ENCODE data around the gene IL4R. TPM values are rescaled to one million over a fixed set of nuclear protein-coding genes. Genes with fewer than 3 reads are reported as not detected.

IL4R gene
- total RNA-seq, 1 experiment from 2014 or later, result 28.6 TPM

DNA sequence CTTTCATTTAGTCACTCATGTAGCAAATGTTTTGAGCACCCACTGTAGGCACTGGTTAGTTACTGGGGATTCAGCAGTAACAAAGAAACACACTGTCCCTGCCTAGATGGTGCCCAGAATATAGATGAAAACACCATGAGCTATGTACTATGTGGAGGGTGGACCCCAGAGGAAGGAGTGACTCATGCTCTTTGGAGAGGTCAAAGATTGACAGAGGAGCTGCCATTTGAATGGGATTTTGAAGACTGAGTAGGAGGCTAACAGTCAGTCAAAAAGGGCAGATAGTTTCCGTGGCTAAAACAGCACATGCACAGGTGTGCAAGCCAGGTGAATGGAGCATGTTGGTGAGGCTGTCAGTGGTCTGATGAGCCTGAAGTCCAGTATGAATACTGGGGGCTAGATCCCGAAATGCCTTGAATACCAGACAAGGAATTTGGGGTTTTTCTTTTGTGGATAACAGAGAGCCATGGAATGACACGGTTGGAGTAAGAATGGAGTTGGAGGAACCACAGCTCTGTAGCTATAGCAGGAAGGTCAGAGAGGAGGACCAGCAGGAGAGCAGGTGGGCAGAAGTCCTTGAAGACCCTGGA, 94.3 kb downstream of the IL4R start:
- no peak overlapping the region for H3K14ac ChIP-seq (ENCODE audit: insufficient read depth, low read length)
- no peak overlapping the region for H2AFZ ChIP-seq (ENCODE audit: low read length)
- no peak overlapping the region for H3K18ac ChIP-seq (ENCODE audit: insufficient read length, low read depth, low read length)
- H2BK12ac ChIP-seq (ENCODE audit: insufficient read length, low read depth, low read length), result no peak overlapping the region
- no peaks in the 10 kb centered on the region for H3K9me3 ChIP-seq (ENCODE audit: control insufficient read depth, low read depth, low read length)
- H2BK15ac ChIP-seq (ENCODE audit: low read depth, low read length), result no peak overlapping the region
- no peak overlapping the region for H2BK120ac ChIP-seq (ENCODE audit: low read depth, low read length, poor library complexity, severe bottlenecking)
- no peak overlapping the region for H2BK20ac ChIP-seq (ENCODE audit: low read depth, low read length, poor library complexity, severe bottlenecking)
- H3K4me3 Mint-ChIP-seq, result no peak overlapping the region
- H3T11ph ChIP-seq (ENCODE audit: low read length), result no peak overlapping the region
- H3K27me3 Mint-ChIP-seq (ENCODE audit: low read depth), result 0 out of 2 replicates have a peak, but pooled peaks cover 1% of the 10 kb centered on the region
- H3K79me1 ChIP-seq (ENCODE audit: insufficient read depth, low read depth, low read length, poor library complexity, severe bottlenecking), result no peaks in the 10 kb centered on the region
- no peak overlapping the region for H4K91ac ChIP-seq (ENCODE audit: insufficient read length, low read depth, low read length)
- H3K79me2 ChIP-seq (ENCODE audit: insufficient read depth, low read length), result no peaks in the 10 kb centered on the region
- no peak for DNase-seq
- H3K4me2 ChIP-seq (ENCODE audit: insufficient read depth, insufficient read length, low read length), result no peak overlapping the region
- no peak overlapping the region for H3K9ac ChIP-seq (ENCODE audit: extremely low read depth, insufficient read length, low read length)
- H3K23me2 ChIP-seq (ENCODE audit: insufficient read length, low read depth, low read length, poor library complexity, severe bottlenecking), result no peaks in the 10 kb centered on the region
- no peak overlapping the region for H2AK5ac ChIP-seq (ENCODE audit: insufficient read length, low read length)
- H3K27ac ChIP-seq (ENCODE audit: insufficient read length, low read depth, low read length), result no peak overlapping the region
- H3K4me1 Mint-ChIP-seq, result peaks cover 21 to 22% of the 10 kb centered on the region in 2 experiments
- H3K9me3 Mint-ChIP-seq, result peaks cover 5 to 19% of the 10 kb centered on the region in 2 experiments
- no peak overlapping the region for H3K27ac Mint-ChIP-seq
- no peak overlapping the region for H4K8ac ChIP-seq (replicated peaks; ENCODE audit: insufficient read length, low read depth, low read length)
- no peak overlapping the region for H4K5ac ChIP-seq (ENCODE audit: insufficient read length, low read depth, low read length)
- no peak overlapping the region for H3K23ac ChIP-seq (ENCODE audit: insufficient read length, low read depth, low read length)
- peaks cover 0 to 11% (median 0%) of the 10 kb centered on the region in 3 experiments; a peak in 3 of 7 replicates for H3K36me3 Mint-ChIP-seq (ENCODE audit: insufficient read depth in 1 of 3, low read depth in 3 of 3)
- WGBS (ENCODE audit: extremely low coverage, insufficient read length, low lambda C conversion rate), result no CpG with 5 or more reads among the region's 3 CpGs
- no peaks in the 10 kb centered on the region for H3K27me3 ChIP-seq (ENCODE audit: insufficient read depth, low read length)
- no peak overlapping the region for H3K4ac ChIP-seq (ENCODE audit: low read depth, low read length)
- H2BK5ac ChIP-seq (ENCODE audit: insufficient read length, low read length), result no peak overlapping the region
- H3K4me1 ChIP-seq (ENCODE audit: insufficient read depth, low read length), result no peaks in the 10 kb centered on the region
- no peaks in the 10 kb centered on the region for H4K20me1 ChIP-seq (ENCODE audit: control insufficient read depth, insufficient read depth, insufficient read length)
- H3K56ac ChIP-seq (ENCODE audit: insufficient read length, low read depth, low read length), result no peak overlapping the region
- TF ChIP-seq, protein P1, sequence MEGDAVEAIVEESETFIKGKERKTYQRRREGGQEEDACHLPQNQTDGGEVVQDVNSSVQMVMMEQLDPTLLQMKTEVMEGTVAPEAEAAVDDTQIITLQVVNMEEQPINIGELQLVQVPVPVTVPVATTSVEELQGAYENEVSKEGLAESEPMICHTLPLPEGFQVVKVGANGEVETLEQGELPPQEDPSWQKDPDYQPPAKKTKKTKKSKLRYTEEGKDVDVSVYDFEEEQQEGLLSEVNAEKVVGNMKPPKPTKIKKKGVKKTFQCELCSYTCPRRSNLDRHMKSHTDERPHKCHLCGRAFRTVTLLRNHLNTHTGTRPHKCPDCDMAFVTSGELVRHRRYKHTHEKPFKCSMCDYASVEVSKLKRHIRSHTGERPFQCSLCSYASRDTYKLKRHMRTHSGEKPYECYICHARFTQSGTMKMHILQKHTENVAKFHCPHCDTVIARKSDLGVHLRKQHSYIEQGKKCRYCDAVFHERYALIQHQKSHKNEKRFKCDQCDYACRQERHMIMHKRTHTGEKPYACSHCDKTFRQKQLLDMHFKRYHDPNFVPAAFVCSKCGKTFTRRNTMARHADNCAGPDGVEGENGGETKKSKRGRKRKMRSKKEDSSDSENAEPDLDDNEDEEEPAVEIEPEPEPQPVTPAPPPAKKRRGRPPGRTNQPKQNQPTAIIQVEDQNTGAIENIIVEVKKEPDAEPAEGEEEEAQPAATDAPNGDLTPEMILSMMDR (conservative IDR thresholded peaks at IDR 0.05), result no peak
